Measurements from ENCODE around the gene CEMIP2. TPM values are rescaled to one million over a fixed set of nuclear protein-coding genes. Genes with fewer than 3 reads are reported as not detected.
"Not testable (repeated sequence)": the region's sequence is repeated elsewhere in the genome, so short reads cannot be mapped to it uniquely, and the experiment has no call there.

Gene CEMIP2
- total and polyA plus RNA-seq, 8 donors, result 12.4 to 218 (median 59.8) TPM

GRCh38 chr9:71664566-71664965, 103.7 kb downstream of the CEMIP2 start:
- intact Hi-C loops (cut with DNase I; ENCODE audit: low total_unique reads), result no loop called here
- WGBS, 5 donors, result 50 to 71% (median 61%) methylated on average over 3 of the region's 3 CpGs

GRCh38 chr9:71663931-71664459, 104.3 kb downstream of the CEMIP2 start:
- intact Hi-C loops (cut with DNase I; ENCODE audit: low total_unique reads), result no loop called here
- H3K9me3 ChIP-seq, result no peaks in the 10 kb centered on the region
- H3K27ac ChIP-seq, result no peak overlapping the region

More at GRCh38 chr9:71664566-71664965, 103.7 kb downstream of the CEMIP2 start:
- DNase-seq, result no peak
- H3K27ac ChIP-seq, result no peak overlapping the region
- H3K4me1 ChIP-seq, result peaks cover 0 to 3% (median 0%) of the 10 kb centered on the region in 4 donors
- TF ChIP-seq CTCF (IDR thresholded peaks at IDR 0.05) (no peak), POLR2A (IDR thresholded peaks at IDR 0.05) (no peak), POLR2AphosphoS5 (IDR thresholded peaks at IDR 0.05) (no peak), EP300 (IDR thresholded peaks at IDR 0.05) (no peak)
- no peaks in the 10 kb centered on the region for H3K9me3 ChIP-seq
- H3K27me3 ChIP-seq, result no peaks in the 10 kb centered on the region
- H3K4me3 ChIP-seq, result no peak overlapping the region
- no peaks in the 10 kb centered on the region for H3K36me3 ChIP-seq

GRCh38 chr9:71663216-71663615, 105.1 kb downstream of the CEMIP2 start:
- no peak overlapping the region for H3K27ac ChIP-seq
- no peaks in the 10 kb centered on the region for H3K36me3 ChIP-seq
- H3K4me1 ChIP-seq, result no peaks in the 10 kb centered on the region
- TF ChIP-seq POLR2A (IDR thresholded peaks at IDR 0.05) (no peak), EP300 (IDR thresholded peaks at IDR 0.05) (no peak), POLR2AphosphoS5 (IDR thresholded peaks at IDR 0.05) (no peak), CTCF (IDR thresholded peaks at IDR 0.05) (no peak)
- no peaks in the 10 kb centered on the region for H3K27me3 ChIP-seq
- no peaks in the 10 kb centered on the region for H3K9me3 ChIP-seq
- intact Hi-C loops (cut with DNase I; ENCODE audit: low total_unique reads), result no loop called here
- DNase-seq, result no peak
- no peak overlapping the region for H3K4me3 ChIP-seq
- 15 to 31% (median 22%) methylated on average over 2 of the region's 2 CpGs for WGBS, 5 donors

More at GRCh38 chr9:71663931-71664459, 104.3 kb downstream of the CEMIP2 start:
- 83 to 89% (median 87%) methylated on average over 4 of the region's 4 CpGs for WGBS, 5 donors
- H3K27me3 ChIP-seq, result no peaks in the 10 kb centered on the region
- no peak for TF ChIP-seq CTCF (IDR thresholded peaks at IDR 0.05)
- no peak overlapping the region for H3K4me3 ChIP-seq
- H3K36me3 ChIP-seq, result no peaks in the 10 kb centered on the region
- H3K4me1 ChIP-seq, result no peaks in the 10 kb centered on the region
- DNase-seq, result no peak

DNA sequence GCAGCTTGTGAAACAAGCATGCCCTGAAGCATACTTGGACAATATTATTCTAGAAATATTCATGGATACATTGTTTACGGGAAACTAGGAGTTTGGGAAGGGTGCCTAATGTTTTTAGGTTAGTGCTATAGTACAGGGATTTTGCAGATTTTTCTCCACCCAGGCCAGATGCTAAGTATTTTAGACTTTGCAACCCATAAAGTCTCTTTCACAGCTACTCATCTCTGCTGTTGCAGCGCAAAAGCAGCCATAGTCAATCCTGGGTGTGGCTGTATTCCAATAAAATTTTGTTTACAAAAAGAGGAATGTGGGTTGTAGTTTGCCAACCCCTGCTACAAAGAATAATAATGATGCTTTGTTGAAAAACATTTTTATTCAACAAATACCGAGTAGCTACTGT, 106.2 kb downstream of the CEMIP2 start:
- no peak for DNase-seq
- Histone ChIP-seq H3K4me3 (no peak overlapping the region), H3K4me1 (no peaks in the 10 kb centered on the region), H3K27me3 (no peaks in the 10 kb centered on the region), H3K9me3 (no peaks in the 10 kb centered on the region), H3K27ac (no peak overlapping the region), H3K36me3 (no peaks in the 10 kb centered on the region)
- WGBS, 5 donors, result 55 to 67% (median 64%) methylated on average over 3 of the region's 3 CpGs
- no peak for TF ChIP-seq POLR2A (IDR thresholded peaks at IDR 0.05)
- TF ChIP-seq POLR2AphosphoS5 (IDR thresholded peaks at IDR 0.05), result no peak
- no peak for TF ChIP-seq EP300 (IDR thresholded peaks at IDR 0.05)
- TF ChIP-seq CTCF (IDR thresholded peaks at IDR 0.05), result no peak
- intact Hi-C loops (cut with DNase I; ENCODE audit: low total_unique reads), result no loop called here

DNA sequence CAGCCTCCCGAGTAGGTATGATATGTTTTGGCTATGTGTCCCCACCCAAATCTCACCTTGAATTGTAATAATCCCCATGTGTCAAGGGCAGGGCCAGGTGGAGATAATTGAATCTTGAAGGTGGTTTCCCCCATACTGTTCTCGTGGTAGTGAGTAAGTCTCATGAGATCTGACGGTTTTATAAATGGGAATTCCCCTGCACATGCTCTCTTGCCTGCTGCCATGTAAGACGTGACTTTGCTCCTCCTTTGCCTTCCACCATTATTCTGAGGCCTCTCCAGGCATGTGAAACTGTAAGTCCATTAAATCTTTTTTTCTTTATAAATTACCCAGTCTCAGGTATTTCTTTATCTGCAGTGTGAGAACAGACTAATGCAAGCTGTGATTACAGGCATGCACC, 111.0 kb downstream of the CEMIP2 start:
- H3K4me3 ChIP-seq; H3K27me3 ChIP-seq; intact Hi-C loops (cut with DNase I; ENCODE audit: low total_unique reads); DNase-seq; H3K36me3 ChIP-seq; H3K27ac ChIP-seq; H3K9me3 ChIP-seq; H3K4me1 ChIP-seq: not testable (repeated sequence)
- WGBS, 5 donors, result 72 to 81% (median 79%) methylated on average over 4 of the region's 4 CpGs
